HG02642 (cell line): Measurements from ENCODE around the gene RNASE9.
"Not testable (repeated sequence)": the region's sequence is repeated elsewhere in the genome, so short reads cannot be mapped to it uniquely, and the experiment has no call there.

Experiments used
- ATAC-seq: cut with Tn5 transposase; IDR thresholded peaks from one replicate; pipeline ENCODE4 v1.9.1; 2021; ENCODE audit warnings: mild to moderate bottlenecking; ENCODE audit not compliant: unreplicated experiment, poor library complexity

Gene RNASE9

DNA sequence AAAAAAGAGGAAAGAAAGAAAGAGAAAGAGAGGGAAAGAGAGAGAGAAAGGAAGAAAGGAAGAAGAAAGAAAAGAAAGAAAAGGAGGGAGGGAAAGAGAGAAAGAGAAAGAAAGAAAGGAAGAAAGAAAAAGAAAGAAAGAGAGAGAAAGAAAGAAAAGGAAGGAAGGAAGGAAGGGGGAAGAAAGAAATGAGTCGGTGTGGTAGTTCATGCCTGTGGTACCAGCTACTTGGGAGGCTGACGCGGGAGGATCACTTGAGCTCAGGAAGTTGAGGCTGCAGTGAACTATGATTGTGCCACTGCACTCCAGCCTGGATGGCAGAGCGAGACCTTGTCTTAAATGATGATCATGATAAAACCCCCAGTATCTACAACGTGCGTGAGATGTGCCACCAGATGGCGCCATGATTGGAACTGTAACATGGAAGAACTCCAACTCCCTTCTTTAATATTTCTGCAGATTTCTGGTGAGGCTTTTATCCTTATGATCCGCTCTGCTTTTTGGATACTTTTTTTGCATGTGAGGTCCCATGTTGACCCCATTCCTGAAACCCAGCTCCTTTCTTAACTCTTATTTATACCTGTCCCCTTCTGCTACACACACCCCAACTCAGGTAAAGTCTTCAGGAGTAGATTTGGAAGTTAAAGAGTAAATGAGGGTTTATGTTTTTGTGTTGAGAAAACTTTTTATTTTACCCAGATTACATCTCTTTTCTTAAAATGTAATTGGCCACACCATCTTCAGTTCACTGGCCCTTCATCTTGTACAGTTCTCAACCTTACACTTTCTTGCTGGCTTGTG lies 29.9 kb downstream of the RNASE9 start:
- no peak for ATAC-seq

DNA sequence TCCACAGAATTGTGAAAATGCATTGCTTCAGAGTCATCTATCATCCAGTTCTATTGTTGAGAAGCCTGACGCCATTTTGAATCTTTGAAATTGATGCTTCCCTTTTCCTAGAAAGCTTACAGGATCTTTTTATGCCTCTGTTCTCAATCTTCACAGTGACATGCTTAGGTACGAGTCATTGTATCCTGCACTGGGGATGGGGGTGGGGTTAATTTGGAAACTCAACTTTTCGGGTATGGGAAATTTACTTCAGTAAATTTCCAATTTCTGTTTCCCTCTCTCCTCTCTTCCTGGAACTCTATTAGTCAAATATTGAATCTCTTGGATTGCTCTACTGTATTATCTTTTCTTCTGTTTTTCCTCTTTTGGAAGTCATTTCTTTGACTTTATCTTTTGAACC lies 31.0 kb downstream of the RNASE9 start:
- ATAC-seq, result no peak

DNA sequence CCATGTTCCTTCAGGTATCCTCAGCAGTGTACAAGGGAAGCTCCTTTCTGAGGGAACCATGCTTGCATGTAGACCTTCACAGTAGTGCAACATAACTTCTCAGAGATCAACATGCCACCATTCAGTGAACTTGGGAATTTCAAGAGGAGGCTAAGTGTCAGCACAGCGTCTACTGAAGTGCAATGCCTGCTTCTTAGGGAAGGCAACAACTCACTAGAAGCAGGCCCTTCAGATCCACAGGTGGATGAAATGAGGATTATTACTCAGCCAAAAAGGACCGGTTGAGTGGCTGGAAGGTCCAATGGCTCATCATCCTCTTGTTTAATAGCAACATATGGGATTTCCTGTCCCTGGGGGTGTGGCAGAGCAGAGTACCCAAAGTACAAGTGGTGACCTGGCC lies 36.8 kb downstream of the RNASE9 start:
- ATAC-seq, result no peak

DNA sequence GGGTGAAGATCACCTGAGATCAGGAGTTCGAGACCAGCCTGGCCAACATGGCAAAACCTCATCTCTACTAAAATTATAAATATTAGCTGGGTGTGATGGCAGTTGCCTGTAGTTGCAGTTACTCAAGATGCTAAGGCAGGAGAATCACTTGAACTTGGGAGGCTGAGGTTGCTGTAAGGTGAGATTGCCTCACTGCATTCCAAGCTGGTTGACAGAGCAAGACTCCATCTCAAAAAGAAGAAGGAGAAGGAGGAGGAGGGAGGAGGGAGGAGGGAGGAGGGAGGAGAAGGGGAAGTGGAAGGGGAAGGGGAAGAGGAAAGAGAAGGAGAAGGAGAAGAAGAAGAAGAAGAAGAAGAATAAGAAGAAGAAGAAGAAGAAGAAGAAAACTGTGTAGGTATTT lies 38.5 kb downstream of the RNASE9 start:
- ATAC-seq, result no peak

DNA sequence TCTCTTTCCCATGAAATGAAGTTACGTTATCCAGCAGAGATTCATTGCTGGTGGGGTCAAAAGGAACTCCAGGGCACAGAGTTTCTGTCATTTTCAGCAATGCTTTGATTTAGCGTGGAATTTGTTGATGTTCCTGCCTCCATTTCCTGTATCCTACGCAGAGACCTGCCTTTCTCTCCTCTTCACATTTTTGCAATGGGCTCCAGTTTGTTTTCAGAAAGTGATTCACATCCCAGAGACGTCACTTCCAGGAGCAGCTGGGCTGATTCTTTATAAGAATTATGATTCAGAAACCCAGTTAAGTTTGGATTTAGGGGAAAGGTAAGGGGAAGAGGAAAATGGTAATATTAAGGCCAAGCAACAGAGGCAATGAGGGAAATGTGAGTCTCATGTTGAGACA lies 43.9 kb downstream of the RNASE9 start:
- ATAC-seq, result no peak

DNA sequence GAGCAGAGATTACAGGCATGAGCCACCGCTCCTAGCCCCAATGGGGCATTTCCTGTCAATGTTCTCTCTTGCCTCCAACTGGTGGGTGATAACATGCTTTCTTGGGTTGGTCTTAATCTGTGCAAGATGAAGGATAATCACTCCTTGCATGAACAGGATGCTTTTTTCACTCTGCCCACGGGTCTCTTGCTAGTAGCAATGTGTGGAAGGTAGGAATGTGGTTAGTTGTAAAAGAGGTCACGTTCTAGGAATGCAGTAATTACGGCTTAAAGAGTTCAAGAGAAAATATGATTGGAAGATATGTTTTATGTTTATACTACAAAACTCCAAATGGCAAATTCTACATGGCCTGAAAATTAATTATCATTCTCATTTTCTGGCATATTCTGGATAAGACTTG lies 45.0 kb downstream of the RNASE9 start:
- ATAC-seq, result no peak

DNA sequence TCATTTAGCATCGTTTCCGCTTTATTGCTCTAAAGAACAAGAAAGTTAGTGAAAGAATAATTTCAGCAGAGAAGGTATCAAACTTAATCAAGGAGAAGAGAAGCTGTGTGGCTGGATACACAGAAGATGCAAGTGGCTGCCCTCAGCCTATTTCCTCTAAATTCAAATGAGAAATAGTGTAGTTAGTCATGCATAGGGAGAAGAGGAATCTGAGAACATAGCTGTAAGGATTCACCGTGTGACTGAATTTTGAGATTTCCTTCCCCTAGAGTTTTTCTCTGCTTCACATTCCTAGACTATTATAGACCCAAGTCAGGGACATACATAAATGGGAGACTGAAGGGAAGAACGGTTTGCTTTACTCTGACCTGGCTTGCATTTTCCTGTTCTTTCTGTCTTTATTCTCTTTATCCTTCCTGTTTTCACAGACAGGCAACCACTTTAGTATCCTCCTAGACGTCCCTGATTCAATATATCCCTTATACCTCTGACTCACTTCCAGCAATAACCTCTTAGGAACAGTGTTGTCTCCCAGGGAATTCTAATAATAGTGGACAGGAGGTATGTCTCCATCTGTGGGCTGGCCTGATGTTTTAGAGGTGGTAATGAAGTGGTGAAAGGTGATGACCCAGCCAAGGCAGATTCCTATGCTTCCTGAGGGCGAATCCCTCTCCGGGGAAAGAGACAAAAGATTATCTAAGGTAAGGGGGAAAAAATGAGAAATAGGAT lies 48.5 kb downstream of the RNASE9 start:
- ATAC-seq, result no peak

DNA sequence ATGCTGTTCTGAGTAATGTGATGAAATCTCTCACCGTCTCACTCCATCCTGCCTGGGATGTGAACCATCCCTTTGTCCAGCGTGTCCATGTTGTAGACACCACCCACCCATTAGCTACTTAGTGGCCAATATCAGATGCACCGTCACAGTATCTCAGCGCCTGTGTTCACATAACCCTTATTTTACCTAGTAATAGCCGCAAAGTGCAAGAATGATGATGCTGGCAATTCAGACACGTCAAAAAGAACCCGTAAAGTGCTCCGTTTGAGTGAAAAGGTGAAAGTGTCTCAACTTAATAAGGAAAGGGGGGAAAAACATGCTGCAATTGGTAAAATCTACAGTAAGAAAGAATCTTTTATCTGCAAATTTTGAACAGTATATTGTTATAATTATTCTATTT lies 52.5 kb downstream of the RNASE9 start:
- ATAC-seq, result no peak

DNA sequence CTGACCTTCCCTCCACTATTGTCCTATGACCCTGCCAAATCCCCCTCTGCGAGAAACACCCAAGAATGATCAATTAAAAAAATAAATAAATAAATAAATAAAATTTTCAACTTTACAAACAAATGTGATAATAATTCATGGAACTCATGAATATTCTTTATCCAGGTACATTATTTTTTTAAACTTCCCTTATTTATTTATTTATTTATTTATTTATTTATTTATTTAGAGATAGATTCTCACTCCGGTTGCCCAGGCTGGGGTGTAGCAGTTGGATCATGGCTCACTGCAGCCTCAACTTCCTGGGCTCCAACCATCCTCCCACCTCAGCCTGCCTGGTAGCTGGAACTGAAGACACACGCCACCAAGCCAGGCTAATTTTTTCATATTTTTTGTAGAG lies 53.3 kb downstream of the RNASE9 start:
- not testable (repeated sequence) for ATAC-seq

DNA sequence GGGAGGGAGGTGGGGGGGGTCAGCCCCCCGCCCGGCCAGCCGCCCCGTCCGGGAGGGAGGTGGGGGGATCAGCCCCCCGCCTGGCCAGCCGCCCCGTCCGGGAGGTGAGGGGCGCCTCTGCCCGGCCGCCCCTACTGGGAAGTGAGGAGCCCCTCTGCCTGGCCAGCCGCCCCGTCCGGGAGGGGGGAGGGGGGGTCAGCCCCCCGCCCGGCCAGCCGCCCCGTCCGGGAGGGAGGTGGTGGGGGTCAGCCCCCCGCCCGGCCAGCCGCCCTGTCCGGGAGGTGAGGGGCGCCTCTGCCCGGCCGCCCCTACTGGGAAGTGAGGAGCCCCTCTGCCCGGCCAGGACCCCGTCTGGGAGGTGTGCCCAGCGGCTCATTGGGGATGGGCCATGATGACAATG lies 54.1 kb downstream of the RNASE9 start:
- ATAC-seq, result not testable (repeated sequence)

DNA sequence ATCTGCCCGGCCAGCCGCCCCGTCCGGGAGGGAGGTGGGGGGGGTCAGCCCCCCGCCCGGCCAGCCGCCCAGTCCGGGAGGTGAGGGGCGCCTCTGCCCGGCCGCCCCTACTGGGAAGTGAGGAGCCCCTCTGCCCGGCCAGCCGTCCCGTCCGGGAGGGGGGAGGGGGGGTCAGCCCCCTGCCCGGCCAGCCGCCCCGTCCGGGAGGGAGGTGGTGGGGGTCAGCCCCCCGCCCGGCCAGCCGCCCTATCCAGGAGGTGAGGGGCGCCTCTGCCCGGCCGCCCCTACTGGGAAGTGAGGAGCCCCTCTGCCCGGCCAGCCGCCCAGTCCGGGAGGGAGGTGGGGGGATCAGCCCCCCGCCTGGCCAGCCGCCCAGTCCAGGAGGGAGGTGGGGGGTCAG lies 54.6 kb downstream of the RNASE9 start:
- ATAC-seq, result not testable (repeated sequence)
